ENCODE results near the gene FAM227B. TPM values are rescaled to one million over a fixed set of nuclear protein-coding genes. Genes with fewer than 3 reads are reported as not detected.
"Not testable (repeated sequence)": the region's sequence is repeated elsewhere in the genome, so short reads cannot be mapped to it uniquely, and the experiment has no call there.

Gene FAM227B
- total and polyA plus RNA-seq, 3 donors from 2014 or later = 19.0 to 36.4 (median 28.3) TPM

DNA sequence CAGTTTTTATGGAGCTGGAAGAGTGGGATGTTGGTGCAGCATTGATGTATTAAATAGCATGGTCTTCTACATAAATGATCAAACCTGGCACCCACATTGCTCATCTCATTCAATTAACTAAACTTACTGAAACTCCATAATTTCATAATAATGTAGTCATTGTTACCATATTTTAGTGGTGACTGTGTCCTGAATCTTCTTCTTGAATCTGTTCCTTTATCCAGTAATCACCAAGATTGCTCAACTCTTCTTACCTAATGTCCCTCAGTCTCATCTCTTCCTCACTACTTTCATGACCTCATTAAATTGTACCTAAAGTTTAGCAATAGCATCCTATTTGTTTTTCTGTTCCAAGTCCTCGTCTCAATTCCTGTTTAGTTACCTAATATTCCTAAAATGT lies 127.8 kb downstream of the FAM227B start:
- Histone ChIP-seq H3K27ac (no peak overlapping the region), H3K27me3 (no peaks in the 10 kb centered on the region), H3K9me3 (no peaks in the 10 kb centered on the region), H3K4me3 (no peak overlapping the region), H3K4me1 (no peaks in the 10 kb centered on the region), H3K36me3 (ENCODE audit: low read depth, missing control alignments) (no peaks in the 10 kb centered on the region)
- WGBS, 2 donors = 92 to 100% methylated on average over 1 of the region's 1 CpG
- TF ChIP-seq CTCF (IDR thresholded peaks at IDR 0.05) (no peak), POLR2A (IDR thresholded peaks at IDR 0.05) (no peak)
- intact Hi-C loops (cut with DNase I; ENCODE audit: low total_unique reads) = no loop called here
- no peak for DNase-seq

- intact Hi-C loops (cut with DNase I; ENCODE audit: low total_unique reads) = no loop called here
- TF ChIP-seq POLR2A (IDR thresholded peaks at IDR 0.05) (no peak), CTCF (IDR thresholded peaks at IDR 0.05) (no peak)
- no peaks in the 10 kb centered on the region for H3K4me1 ChIP-seq
- 82 to 91% methylated on average over 2 of the region's 2 CpGs for WGBS, 2 donors
- H3K27me3 ChIP-seq = no peaks in the 10 kb centered on the region
- H3K27ac ChIP-seq = no peak overlapping the region
- no peaks in the 10 kb centered on the region for H3K36me3 ChIP-seq (ENCODE audit: low read depth, missing control alignments)
- DNase-seq = no peak
- H3K4me3 ChIP-seq = no peak overlapping the region
- no peaks in the 10 kb centered on the region for H3K9me3 ChIP-seq
These were observed 128.5 kb downstream of the FAM227B start for GRCh38 chr15:49492151-49492550.

- Histone ChIP-seq H3K27me3 (no peaks in the 10 kb centered on the region), H3K27ac (no peak overlapping the region), H3K9me3 (no peaks in the 10 kb centered on the region), H3K4me1 (no peaks in the 10 kb centered on the region), H3K36me3 (ENCODE audit: low read depth, missing control alignments) (no peaks in the 10 kb centered on the region), H3K4me3 (no peak overlapping the region)
- intact Hi-C loops (cut with DNase I; ENCODE audit: low total_unique reads) = no loop called here
- WGBS, 2 donors = 93 to 95% methylated on average over 1 of the region's 1 CpG
- TF ChIP-seq CTCF (IDR thresholded peaks at IDR 0.05) = no peak
- no peak for TF ChIP-seq POLR2A (IDR thresholded peaks at IDR 0.05)
- no peak for DNase-seq
These were observed 129.7 kb downstream of the FAM227B start for GRCh38 chr15:49490966-49491365.

- H3K27me3 ChIP-seq; H3K9me3 ChIP-seq; DNase-seq; H3K36me3 ChIP-seq (ENCODE audit: low read depth, missing control alignments); intact Hi-C loops (cut with DNase I; ENCODE audit: low total_unique reads); H3K27ac ChIP-seq; H3K4me1 ChIP-seq; H3K4me3 ChIP-seq: not testable (repeated sequence)
- 64 to 70% methylated on average over 1 of the region's 1 CpG for WGBS, 2 donors
These were observed 135.2 kb downstream of the FAM227B start for GRCh38 chr15:49485401-49485800.

DNA sequence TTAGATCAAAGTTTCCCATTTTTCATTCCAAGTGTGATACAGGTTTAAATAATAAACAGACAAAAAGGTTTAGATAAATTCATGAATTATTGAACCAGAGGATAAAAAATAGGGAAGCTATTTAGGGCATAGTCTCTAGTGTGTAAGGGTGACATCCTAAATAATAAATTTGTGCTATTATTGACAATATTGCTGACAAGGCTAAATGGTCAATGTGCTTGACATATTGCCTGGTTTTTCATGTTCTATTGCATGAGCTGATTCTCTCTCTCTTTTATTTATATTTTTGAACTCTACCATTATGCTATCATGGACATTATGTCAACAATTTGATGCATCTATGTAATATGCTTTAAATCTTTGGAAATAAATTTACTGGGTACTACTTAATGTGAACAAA lies 141.6 kb downstream of the FAM227B start:
- H3K9me3 ChIP-seq; H3K4me1 ChIP-seq; H3K27me3 ChIP-seq; H3K36me3 ChIP-seq (ENCODE audit: low read depth, missing control alignments); H3K4me3 ChIP-seq; H3K27ac ChIP-seq; DNase-seq; intact Hi-C loops (cut with DNase I; ENCODE audit: low total_unique reads): not testable (repeated sequence)

DNA sequence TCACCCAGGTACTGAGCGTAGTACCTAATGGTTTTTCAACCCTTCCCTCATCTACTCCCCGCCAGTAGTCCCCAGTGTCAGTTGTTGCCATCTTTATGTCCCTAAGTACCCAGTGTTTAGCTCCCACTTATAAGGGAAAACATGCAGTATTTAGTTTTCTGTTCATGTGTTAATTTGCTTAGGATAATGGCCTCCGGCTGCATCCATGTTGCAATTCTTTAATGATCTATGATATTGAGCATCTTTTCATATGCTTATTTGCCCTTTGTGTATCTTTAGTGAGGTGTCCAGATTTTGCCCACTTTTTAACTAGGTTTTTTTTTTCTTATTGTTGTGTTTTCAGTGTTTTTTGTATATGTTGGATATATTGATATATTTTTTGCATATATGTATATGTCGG lies 142.6 kb downstream of the FAM227B start:
- H3K9me3 ChIP-seq; H3K4me3 ChIP-seq; H3K4me1 ChIP-seq; H3K27ac ChIP-seq; H3K27me3 ChIP-seq; intact Hi-C loops (cut with DNase I; ENCODE audit: low total_unique reads); H3K36me3 ChIP-seq (ENCODE audit: low read depth, missing control alignments); DNase-seq: not testable (repeated sequence)
- WGBS, 2 donors = 68 to 83% methylated on average over 4 of the region's 4 CpGs

All from testis (tissue), 3 donors.